Testis (tissue), 2 donors: Measurements from ENCODE around the gene MARK1.
"Not testable (repeated sequence)": the region's sequence is repeated elsewhere in the genome, so short reads cannot be mapped to it uniquely, and the experiment has no call there.

Source experiments
- POLR2A ChIP-seq: fragments of 450-650 bp; IDR thresholded peaks from one replicate; pipeline ENCODE4 v1.6.1; 2017; ENCODE audit warnings: antibody characterized with exemption, mild to moderate bottlenecking, moderate library complexity
- TF ChIP-seq, protein P1 (sequence below), 3 experiments: fragments of 450-650 bp in 2 of 3; fragments of 200-600 bp in 1 of 3; sonication (generic) in 1 of 3; IDR thresholded peaks; one replicate each; pipeline ENCODE4 v1.5.1; 2016 to 2019; ENCODE audit warnings: antibody characterized with exemption in 3 of 3, mild to moderate bottlenecking in 2 of 3, moderate library complexity in 1 of 3

DNA sequence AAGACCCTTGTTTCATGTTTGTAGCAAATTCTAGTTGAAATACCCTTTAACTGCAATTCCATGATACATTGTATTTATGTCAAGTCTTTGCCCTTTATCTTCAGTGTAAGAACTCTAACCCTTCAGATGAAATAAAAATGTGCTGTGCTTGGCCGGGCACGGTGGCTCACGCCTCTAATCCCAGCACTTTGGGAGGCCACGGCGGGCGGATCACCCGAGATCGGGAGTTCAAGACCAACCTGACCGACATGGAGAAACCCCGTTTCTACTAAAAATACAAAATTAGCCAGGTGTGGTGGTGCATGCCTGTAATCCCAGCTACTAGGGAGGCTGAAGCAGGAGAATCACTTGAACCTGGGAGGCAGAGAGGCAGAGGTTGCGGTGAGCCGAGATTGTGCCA is 155.8 kb downstream of the MARK1 start:
- TF ChIP-seq, protein P1, sequence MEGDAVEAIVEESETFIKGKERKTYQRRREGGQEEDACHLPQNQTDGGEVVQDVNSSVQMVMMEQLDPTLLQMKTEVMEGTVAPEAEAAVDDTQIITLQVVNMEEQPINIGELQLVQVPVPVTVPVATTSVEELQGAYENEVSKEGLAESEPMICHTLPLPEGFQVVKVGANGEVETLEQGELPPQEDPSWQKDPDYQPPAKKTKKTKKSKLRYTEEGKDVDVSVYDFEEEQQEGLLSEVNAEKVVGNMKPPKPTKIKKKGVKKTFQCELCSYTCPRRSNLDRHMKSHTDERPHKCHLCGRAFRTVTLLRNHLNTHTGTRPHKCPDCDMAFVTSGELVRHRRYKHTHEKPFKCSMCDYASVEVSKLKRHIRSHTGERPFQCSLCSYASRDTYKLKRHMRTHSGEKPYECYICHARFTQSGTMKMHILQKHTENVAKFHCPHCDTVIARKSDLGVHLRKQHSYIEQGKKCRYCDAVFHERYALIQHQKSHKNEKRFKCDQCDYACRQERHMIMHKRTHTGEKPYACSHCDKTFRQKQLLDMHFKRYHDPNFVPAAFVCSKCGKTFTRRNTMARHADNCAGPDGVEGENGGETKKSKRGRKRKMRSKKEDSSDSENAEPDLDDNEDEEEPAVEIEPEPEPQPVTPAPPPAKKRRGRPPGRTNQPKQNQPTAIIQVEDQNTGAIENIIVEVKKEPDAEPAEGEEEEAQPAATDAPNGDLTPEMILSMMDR (IDR thresholded peaks at IDR 0.05) = not testable (repeated sequence)
- not testable (repeated sequence) for TF ChIP-seq POLR2A
